HL-60 (cell line): ENCODE data around the gene GREB1.

Source experiments
- DNase-seq, 2 experiments: peaks; one replicate each; pipeline ENCODE4 v3.0.0-alpha.2; 2010 to 2020; ENCODE audit warnings: low read depth in 1 of 2, low spot score in 1 of 2
- H3K27ac ChIP-seq: fragments of 250-450 bp; sonication (Bioruptor Pico); replicated peaks from 2 replicates; pipeline ENCODE4 v1.5.1; 2020; ENCODE audit warnings: mild to moderate bottlenecking, moderate library complexity
- H3K27me3 ChIP-seq: fragments of 250-450 bp; sonication (Bioruptor Pico); 2 replicates; pipeline ENCODE4 v1.5.1; 2021; ENCODE audit warnings: mild to moderate bottlenecking, moderate library complexity; ENCODE audit not compliant: insufficient read depth, poor library complexity, severe bottlenecking
- H3K4me3 ChIP-seq: replicated peaks from 2 replicates; pipeline ENCODE4 v1.5.1; 2011; ENCODE audit warnings: mild to moderate bottlenecking, control low read depth, low read length; ENCODE audit not compliant: insufficient read depth
- GABPA ChIP-seq: IDR thresholded peaks from 2 replicates; pipeline ENCODE4 v1.6.1; 2012; ENCODE audit warnings: low read depth
- POLR2AphosphoS5 ChIP-seq: IDR thresholded peaks from 2 replicates; pipeline ENCODE4 v1.6.1; 2012; ENCODE audit warnings: low read depth
- SPI1 ChIP-seq: IDR thresholded peaks from 2 replicates; pipeline ENCODE4 v1.6.1; 2012; ENCODE audit warnings: low read depth, mild to moderate bottlenecking, borderline replicate concordance
- TF ChIP-seq, protein P1 (sequence below): IDR thresholded peaks from one replicate; pipeline ENCODE4 v1.5.1; 2011; ENCODE audit warnings: low read length, control low read depth, inconsistent platforms; ENCODE audit not compliant: insufficient read depth
- TF ChIP-seq, protein P2 (sequence below): IDR thresholded peaks from 2 replicates; pipeline ENCODE4 v1.6.1; 2012; ENCODE audit warnings: low read depth; ENCODE audit not compliant: insufficient replicate concordance

The GREB1 gene

GRCh38 chr2:11572996-11573395, 39.2 kb downstream of the GREB1 start:
- no peak for DNase-seq
- H3K27ac ChIP-seq = no peak overlapping the region
- no peak overlapping the region for H3K4me3 ChIP-seq
- TF ChIP-seq GABPA (no peak), SPI1 (no peak), POLR2AphosphoS5 (no peak)
- TF ChIP-seq, protein P1, sequence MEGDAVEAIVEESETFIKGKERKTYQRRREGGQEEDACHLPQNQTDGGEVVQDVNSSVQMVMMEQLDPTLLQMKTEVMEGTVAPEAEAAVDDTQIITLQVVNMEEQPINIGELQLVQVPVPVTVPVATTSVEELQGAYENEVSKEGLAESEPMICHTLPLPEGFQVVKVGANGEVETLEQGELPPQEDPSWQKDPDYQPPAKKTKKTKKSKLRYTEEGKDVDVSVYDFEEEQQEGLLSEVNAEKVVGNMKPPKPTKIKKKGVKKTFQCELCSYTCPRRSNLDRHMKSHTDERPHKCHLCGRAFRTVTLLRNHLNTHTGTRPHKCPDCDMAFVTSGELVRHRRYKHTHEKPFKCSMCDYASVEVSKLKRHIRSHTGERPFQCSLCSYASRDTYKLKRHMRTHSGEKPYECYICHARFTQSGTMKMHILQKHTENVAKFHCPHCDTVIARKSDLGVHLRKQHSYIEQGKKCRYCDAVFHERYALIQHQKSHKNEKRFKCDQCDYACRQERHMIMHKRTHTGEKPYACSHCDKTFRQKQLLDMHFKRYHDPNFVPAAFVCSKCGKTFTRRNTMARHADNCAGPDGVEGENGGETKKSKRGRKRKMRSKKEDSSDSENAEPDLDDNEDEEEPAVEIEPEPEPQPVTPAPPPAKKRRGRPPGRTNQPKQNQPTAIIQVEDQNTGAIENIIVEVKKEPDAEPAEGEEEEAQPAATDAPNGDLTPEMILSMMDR = no peak
- TF ChIP-seq, protein P2, sequence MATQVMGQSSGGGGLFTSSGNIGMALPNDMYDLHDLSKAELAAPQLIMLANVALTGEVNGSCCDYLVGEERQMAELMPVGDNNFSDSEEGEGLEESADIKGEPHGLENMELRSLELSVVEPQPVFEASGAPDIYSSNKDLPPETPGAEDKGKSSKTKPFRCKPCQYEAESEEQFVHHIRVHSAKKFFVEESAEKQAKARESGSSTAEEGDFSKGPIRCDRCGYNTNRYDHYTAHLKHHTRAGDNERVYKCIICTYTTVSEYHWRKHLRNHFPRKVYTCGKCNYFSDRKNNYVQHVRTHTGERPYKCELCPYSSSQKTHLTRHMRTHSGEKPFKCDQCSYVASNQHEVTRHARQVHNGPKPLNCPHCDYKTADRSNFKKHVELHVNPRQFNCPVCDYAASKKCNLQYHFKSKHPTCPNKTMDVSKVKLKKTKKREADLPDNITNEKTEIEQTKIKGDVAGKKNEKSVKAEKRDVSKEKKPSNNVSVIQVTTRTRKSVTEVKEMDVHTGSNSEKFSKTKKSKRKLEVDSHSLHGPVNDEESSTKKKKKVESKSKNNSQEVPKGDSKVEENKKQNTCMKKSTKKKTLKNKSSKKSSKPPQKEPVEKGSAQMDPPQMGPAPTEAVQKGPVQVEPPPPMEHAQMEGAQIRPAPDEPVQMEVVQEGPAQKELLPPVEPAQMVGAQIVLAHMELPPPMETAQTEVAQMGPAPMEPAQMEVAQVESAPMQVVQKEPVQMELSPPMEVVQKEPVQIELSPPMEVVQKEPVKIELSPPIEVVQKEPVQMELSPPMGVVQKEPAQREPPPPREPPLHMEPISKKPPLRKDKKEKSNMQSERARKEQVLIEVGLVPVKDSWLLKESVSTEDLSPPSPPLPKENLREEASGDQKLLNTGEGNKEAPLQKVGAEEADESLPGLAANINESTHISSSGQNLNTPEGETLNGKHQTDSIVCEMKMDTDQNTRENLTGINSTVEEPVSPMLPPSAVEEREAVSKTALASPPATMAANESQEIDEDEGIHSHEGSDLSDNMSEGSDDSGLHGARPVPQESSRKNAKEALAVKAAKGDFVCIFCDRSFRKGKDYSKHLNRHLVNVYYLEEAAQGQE = no peak
- no peaks in the 10 kb centered on the region for H3K27me3 ChIP-seq

- Histone ChIP-seq H3K4me3 (no peak overlapping the region), H3K27ac (no peak overlapping the region), H3K27me3 (no peaks in the 10 kb centered on the region)
- DNase-seq = no peak
- TF ChIP-seq, protein P1 = no peak
- TF ChIP-seq, protein P2 = no peak
- no peak for TF ChIP-seq POLR2AphosphoS5
- no peak for TF ChIP-seq SPI1
- TF ChIP-seq GABPA = no peak
Measured at GRCh38 chr2:11573418-11574175, 39.8 kb downstream of the GREB1 start.

DNA sequence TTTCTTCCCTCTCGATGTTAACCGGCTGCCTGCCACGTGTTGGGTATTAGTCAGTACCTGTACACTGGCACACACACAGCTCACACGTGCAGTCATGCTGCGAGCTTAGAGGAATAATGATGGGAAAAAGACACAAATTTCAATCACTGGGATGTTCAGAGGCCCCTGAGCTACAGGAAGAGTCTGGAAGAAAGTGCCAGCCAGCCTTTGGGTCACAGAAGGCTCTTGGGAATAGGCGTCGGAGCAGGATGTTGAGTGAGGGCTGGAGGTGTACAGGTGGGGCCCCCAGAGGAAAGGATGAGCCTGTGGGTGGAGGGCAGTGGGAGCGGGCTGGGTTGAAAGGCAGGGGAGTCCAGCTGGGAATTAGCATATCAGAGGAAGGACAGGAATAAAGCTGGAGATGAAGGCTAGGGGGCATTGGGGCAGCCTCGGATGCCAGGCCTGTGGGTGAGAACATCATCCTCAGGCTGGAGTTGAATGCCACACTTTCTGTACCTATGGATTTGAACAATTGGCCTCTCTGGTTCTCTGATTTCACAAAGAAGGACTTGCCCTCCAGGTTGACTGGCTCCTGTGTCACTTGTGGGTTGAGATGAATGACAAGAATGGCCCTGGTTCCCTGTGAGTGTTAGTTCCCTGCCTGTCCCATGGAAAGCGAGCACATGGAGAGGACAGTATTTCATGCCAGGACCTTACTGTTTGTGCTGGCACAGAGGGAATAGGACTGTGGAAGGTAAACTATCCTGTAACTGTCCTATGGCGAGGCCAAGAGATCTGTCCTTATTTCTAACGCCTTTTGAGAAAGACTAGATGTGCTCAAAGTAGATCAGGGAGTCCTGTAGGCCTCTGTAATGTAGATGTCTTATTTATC, 40.6 kb downstream of the GREB1 start:
- Histone ChIP-seq H3K27ac (no peak overlapping the region), H3K27me3 (no peaks in the 10 kb centered on the region), H3K4me3 (no peak overlapping the region)
- DNase-seq = no peak
- no peak for TF ChIP-seq SPI1
- no peak for TF ChIP-seq GABPA
- TF ChIP-seq POLR2AphosphoS5 = no peak
- TF ChIP-seq, protein P2 = no peak
- TF ChIP-seq, protein P1 = no peak
